AG10803 (cell line): ENCODE data around the gene KDM2A.
"Not testable (repeated sequence)": the region's sequence is repeated elsewhere in the genome, so short reads cannot be mapped to it uniquely, and the experiment has no call there.

Experiments
- DNase-seq: peaks from one replicate; pipeline ENCODE4 v3.0.0; 2010; ENCODE audit warnings: low read depth
- H3K4me3 ChIP-seq: 2 replicates; pipeline ENCODE4 v1.5.1; 2011; ENCODE audit warnings: mild to moderate bottlenecking, low read length, control low read depth
- TF ChIP-seq, protein P1 (sequence below): conservative IDR thresholded peaks from 2 replicates; pipeline ENCODE4 v1.5.1; 2011; ENCODE audit warnings: mild to moderate bottlenecking, low read length, control low read depth, inconsistent platforms

Gene KDM2A

DNA sequence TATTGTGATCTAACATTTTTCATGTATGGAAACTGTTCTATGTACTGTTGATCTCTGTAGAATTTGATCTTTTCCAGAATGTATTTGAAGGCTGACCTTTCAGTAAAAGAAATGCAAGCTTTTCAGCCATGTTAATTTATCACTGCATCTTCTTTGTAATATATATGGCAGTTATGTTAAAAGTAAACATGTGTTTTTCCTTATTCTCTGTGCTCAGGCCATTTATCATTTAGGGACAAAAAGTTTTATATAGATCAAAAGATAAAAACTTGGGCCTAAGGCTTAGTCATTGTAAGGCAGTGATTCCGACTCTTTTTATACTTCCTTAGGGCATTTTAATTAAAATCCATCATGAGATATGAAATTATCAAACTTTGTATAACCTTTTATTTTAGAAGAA, 48.7 kb downstream of the KDM2A start:
- H3K4me3 ChIP-seq = no peak overlapping the region
- TF ChIP-seq, protein P1, sequence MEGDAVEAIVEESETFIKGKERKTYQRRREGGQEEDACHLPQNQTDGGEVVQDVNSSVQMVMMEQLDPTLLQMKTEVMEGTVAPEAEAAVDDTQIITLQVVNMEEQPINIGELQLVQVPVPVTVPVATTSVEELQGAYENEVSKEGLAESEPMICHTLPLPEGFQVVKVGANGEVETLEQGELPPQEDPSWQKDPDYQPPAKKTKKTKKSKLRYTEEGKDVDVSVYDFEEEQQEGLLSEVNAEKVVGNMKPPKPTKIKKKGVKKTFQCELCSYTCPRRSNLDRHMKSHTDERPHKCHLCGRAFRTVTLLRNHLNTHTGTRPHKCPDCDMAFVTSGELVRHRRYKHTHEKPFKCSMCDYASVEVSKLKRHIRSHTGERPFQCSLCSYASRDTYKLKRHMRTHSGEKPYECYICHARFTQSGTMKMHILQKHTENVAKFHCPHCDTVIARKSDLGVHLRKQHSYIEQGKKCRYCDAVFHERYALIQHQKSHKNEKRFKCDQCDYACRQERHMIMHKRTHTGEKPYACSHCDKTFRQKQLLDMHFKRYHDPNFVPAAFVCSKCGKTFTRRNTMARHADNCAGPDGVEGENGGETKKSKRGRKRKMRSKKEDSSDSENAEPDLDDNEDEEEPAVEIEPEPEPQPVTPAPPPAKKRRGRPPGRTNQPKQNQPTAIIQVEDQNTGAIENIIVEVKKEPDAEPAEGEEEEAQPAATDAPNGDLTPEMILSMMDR = no peak
- DNase-seq = no peak

DNA sequence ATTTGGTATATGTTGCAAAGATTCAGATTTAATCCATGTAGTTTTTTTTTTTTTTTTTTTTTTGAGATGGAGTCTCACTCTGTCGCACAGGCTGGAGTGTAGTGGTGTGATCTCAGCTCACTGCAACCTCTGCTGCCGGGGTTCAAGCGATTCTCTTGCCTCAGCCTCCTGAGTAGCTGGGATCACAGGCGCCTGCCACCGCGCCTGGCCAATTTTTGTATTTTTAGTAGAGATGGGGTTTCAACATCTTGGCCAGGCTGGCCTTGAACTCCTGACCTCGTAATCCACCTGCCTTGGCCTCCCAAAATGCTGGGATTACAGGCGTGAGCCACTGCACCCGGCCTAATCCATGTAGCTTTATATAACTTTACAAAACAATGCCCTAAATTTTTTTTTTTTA, 49.8 kb downstream of the KDM2A start:
- not testable (repeated sequence) for H3K4me3 ChIP-seq, DNase-seq

DNA sequence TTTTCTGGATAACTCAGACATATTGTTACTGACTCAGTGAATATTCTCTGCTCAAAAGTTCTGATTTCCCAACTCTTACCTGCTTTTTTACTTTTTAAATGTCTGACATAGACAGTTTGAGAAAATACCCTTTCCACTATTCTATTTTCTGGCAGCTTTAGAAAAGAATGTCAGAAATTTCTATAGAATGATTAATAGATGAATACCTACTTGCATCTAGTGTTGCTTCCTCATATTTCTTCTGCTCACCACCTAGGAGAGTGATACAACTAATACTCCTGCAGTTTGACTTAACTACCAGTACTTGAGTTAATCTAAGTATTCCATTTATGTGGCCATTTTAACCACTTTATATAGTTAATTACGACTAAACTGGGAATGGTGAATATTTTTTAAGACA, 55.2 kb downstream of the KDM2A start:
- no peak for DNase-seq
- TF ChIP-seq, protein P1 = no peak
- no peak overlapping the region for H3K4me3 ChIP-seq

DNA sequence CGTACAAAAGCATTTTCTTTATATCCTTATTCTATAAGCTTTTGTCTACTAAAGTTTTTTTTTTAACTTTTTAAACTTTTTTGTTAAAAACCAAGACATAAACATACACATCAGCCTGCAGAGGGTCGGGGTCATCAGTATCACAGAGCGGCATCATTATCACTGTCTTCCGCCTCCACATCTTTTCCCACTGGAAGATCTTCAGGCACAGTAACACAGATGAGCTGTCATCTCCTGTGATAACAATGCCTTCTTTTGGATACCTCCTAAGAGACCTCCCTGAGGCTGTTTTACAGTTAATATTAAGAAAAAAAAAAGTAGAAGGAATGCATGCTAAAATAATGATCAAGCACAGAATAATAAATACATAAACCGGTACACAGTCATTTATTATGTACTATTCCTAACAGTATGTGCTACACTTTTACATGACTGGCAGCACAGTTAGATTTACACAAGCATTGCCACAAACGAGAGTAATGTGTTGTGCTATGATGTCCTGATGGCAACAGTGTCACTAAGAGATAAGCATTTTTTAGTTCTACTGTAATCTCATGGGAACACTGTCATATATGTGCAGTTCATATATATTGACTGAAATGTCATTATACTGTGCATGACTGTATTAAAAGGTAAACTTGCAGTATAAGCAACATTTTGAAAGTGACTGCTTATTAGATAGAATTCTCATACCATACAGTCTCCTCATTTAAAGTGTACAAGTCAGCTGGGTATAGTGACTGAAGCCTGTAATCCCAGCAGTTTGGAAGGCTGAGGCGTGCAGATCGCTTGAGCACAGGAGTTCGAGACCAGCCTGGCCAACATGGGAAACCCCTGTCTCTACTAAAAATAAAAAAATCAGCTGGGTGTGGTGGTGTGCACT, 58.6 kb downstream of the KDM2A start:
- DNase-seq = no peak
- H3K4me3 ChIP-seq = no peak overlapping the region
- TF ChIP-seq, protein P1 = no peak

DNA sequence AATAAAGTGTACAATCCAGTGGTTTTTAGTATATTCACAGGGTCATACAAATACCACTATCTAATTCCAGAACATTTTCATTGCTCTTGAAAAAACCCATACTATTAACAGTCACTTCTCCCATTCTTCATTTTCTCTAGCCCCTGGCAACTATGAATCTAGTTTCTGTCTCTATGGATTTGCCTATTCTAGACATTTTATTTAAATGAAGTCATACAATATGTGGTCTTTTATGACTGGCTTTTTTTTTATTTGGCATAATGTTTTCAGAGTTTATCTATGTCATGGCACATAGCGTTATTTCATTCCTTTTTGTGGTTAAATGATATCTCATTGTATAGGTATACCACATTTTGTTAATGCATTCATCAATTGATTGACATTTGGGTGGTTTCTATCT, 59.4 kb downstream of the KDM2A start:
- DNase-seq = no peak
- H3K4me3 ChIP-seq = no peak overlapping the region
- TF ChIP-seq, protein P1 = no peak

DNA sequence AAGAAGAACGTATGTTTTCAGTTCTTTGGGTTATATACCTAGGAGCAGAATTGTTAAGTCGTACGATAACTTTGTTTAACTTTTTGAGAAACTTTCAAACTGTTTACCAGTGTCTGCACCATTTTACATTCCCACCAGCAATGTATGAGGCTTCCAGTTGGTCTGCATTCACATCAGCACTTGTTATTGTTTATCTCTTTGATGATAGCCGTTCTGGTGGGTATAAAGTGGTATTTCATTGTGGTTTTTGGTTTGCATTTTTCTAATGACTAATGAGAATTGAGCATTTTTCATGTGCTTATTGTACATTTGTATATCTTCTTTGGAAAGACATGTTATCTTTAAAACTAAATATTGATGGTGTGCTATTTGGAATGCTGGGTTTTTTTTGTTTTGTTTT, 59.8 kb downstream of the KDM2A start:
- peak; percentile 33 for DNase-seq
- TF ChIP-seq, protein P1 = no peak

DNA sequence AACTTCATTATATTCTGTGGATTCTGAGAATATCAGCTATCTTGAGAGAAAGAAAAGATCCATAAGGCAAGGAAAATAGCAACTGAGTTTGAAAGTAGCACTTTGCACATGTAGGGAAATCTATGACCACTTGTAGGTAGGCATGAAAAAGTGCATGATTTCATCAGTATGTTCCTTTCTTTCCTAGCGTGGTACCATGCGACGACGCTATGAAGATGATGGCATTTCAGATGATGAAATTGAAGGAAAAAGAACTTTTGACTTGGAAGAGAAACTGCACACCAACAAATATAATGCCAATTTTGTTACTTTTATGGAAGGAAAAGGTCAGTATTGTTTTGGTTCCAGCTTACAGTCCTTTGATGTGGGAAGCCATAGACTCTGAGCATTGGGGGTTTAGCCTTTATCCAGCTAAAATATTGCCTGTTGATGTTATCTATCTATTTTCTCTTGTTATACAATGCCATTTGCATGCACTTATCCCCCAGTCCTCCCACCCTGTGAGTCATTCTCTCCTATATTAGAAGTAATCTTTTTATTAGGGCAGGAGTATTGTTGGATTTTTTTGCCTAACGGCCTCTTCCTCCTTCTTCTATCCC, 60.9 kb downstream of the KDM2A start:
- no peak for DNase-seq
- H3K4me3 ChIP-seq = no peak overlapping the region
- TF ChIP-seq, protein P1 = no peak

More for the DNA sequence above, 59.8 kb downstream of the KDM2A start:
- no peak overlapping the region for H3K4me3 ChIP-seq
